IMR-90 (cell line): ENCODE measurements around the gene ARHGAP15. TPM values are rescaled to one million over a fixed set of nuclear protein-coding genes. Genes with fewer than 3 reads are reported as not detected.

ENCODE experiments used
- ATAC-seq: fragments of 200-7000 bp; cut with Tn5 transposase; 2 replicates; pipeline ENCODE4 v1.9.1; 2020; ENCODE audit warnings: low read depth, mild to moderate bottlenecking, moderate library complexity
- BruUV-seq: library from RNA; stranded (reverse); fragments of 400-500 nt; replicated peaks from 2 replicates; lab custom pipeline; 2021; lab: Mats Ljungman, UMichigan
- CTCF ChIA-PET: fragments of 300-600 bp; formaldehyde crosslinking; extraction: SDS; loops from one replicate; lab custom pipeline; 2021; ENCODE audit warnings: antibody characterized with exemption; lab: Yijun Ruan, JAX
- POLR2A ChIA-PET: fragments of 300-600 bp; sonication (Branson Sonifier 250); formaldehyde crosslinking; loops from one replicate; lab custom pipeline; 2022; ENCODE audit warnings: antibody characterized with exemption; ENCODE audit not compliant: unreplicated experiment; lab: Charles Lee
- DNase-seq: peaks from one replicate; pipeline ENCODE4 v3.0.0; 2013
- H2AFZ ChIP-seq: replicated peaks from 2 replicates; pipeline ENCODE3; 2013; ENCODE audit warnings: low read length, mild to moderate bottlenecking; ENCODE audit not compliant: poor library complexity
- H2AK5ac ChIP-seq: 2 replicates; pipeline ENCODE4 v1.6.1; 2013; ENCODE audit warnings: low read depth, low read length, inconsistent platforms
- H2AK9ac ChIP-seq: replicated peaks from 2 replicates; pipeline ENCODE3; 2013; ENCODE audit warnings: mild to moderate bottlenecking, low read depth, low read length, moderate library complexity; ENCODE audit not compliant: poor library complexity
- H2BK120ac ChIP-seq: 2 replicates; pipeline ENCODE4 v1.6.1; 2013; ENCODE audit warnings: low read depth, low read length, inconsistent platforms
- H2BK15ac ChIP-seq: 3 replicates; pipeline ENCODE4 v1.6.1; 2013; ENCODE audit warnings: low read depth, low read length, inconsistent platforms
- H2BK20ac ChIP-seq: 2 replicates; pipeline ENCODE4 v1.6.1; 2013; ENCODE audit warnings: low read depth, mild to moderate bottlenecking, inconsistent platforms, low read length, moderate library complexity
- H2BK5ac ChIP-seq: 2 replicates; pipeline ENCODE4 v1.6.1; 2013; ENCODE audit warnings: mild to moderate bottlenecking, low read depth, low read length, inconsistent platforms; ENCODE audit not compliant: poor library complexity, severe bottlenecking
- H3K14ac ChIP-seq: replicated peaks from 2 replicates; pipeline ENCODE4 v1.6.1; 2013; ENCODE audit warnings: low read depth, low read length, inconsistent platforms
- H3K18ac ChIP-seq: 2 replicates; pipeline ENCODE4 v1.6.1; 2013; ENCODE audit warnings: low read depth, low read length, control low read depth
- H3K23ac ChIP-seq: 2 replicates; pipeline ENCODE4 v1.6.1; 2013; ENCODE audit warnings: low read depth, low read length, inconsistent platforms
- H3K27ac ChIP-seq: 2 replicates; pipeline ENCODE4 v1.5.1; 2013; ENCODE audit warnings: mild to moderate bottlenecking, control low read depth, low read length; ENCODE audit not compliant: insufficient read depth
- H3K27me3 ChIP-seq: 2 replicates; pipeline ENCODE4 v1.6.1; 2013; ENCODE audit warnings: low read length; ENCODE audit not compliant: control insufficient read depth, insufficient read depth
- H3K36me3 ChIP-seq: 2 replicates; pipeline ENCODE4 v1.6.1; 2013; ENCODE audit warnings: low read length, mixed read lengths; ENCODE audit not compliant: control insufficient read depth, insufficient read depth
- H3K4ac ChIP-seq: 2 replicates; pipeline ENCODE4 v1.6.1; 2013; ENCODE audit warnings: low read depth, low read length, inconsistent platforms
- H3K4me1 ChIP-seq: 2 replicates; pipeline ENCODE4 v1.6.1; 2013; ENCODE audit warnings: low read length, mixed read lengths; ENCODE audit not compliant: control insufficient read depth, insufficient read depth
- H3K4me2 ChIP-seq: 2 replicates; pipeline ENCODE4 v1.6.1; 2013; ENCODE audit warnings: low read depth, mild to moderate bottlenecking, control low read depth, low read length, moderate library complexity
- H3K4me3 ChIP-seq: 2 replicates; pipeline ENCODE4 v1.5.1; 2013; ENCODE audit warnings: low read depth, mild to moderate bottlenecking, control low read depth, low read length, moderate library complexity; ENCODE audit not compliant: insufficient read depth
- H3K56ac ChIP-seq: 2 replicates; pipeline ENCODE4 v1.6.1; 2013; ENCODE audit warnings: low read length, inconsistent platforms; ENCODE audit not compliant: insufficient read depth; ENCODE audit errors: extremely low read depth
- H3K79me1 ChIP-seq, 2 experiments: 2 replicates each; pipeline ENCODE4 v1.6.1; 2013; ENCODE audit warnings: low read length in 2 of 2, inconsistent platforms in 1 of 2, low read depth in 1 of 2
- H3K9ac ChIP-seq: 2 replicates; pipeline ENCODE4 v1.6.1; 2013; ENCODE audit warnings: low read depth, low read length, control low read depth
- H3K9me1 ChIP-seq: 2 replicates; pipeline ENCODE4 v1.6.1; 2013; ENCODE audit warnings: low read length, inconsistent platforms; ENCODE audit not compliant: insufficient read depth
- H3K9me3 ChIP-seq: 2 replicates; pipeline ENCODE4 v1.6.1; 2013; ENCODE audit warnings: low read length; ENCODE audit not compliant: control insufficient read depth, insufficient read depth
- H4K20me1 ChIP-seq: 2 replicates; pipeline ENCODE4 v1.6.1; 2013; ENCODE audit warnings: low read length, inconsistent platforms; ENCODE audit not compliant: insufficient read depth
- H4K5ac ChIP-seq: 2 replicates; pipeline ENCODE4 v1.6.1; 2013; ENCODE audit warnings: mild to moderate bottlenecking, low read depth, low read length, control low read depth
- H4K8ac ChIP-seq, 2 experiments: 2 replicates each; pipeline ENCODE4 v1.6.1; 2013; ENCODE audit warnings: low read depth in 2 of 2, low read length in 2 of 2, control low read depth in 1 of 2, inconsistent platforms in 1 of 2
- H4K91ac ChIP-seq: 2 replicates; pipeline ENCODE4 v1.6.1; 2013; ENCODE audit warnings: low read depth, low read length, inconsistent platforms; ENCODE audit not compliant: insufficient read depth
- CHD1 ChIP-seq: IDR thresholded peaks from 2 replicates; pipeline ENCODE4 v1.6.1; 2012; ENCODE audit warnings: low read depth, low read length, improper control_type of control experiment
- WGBS, 2 experiments: methylation state at CpG; one replicate each; pipeline versions ENCODE4 v1.1.5 to v1.1.7; 2013; ENCODE audit warnings: missing lambda C conversion rate in 2 of 2; ENCODE audit not compliant: insufficient read length in 1 of 2; ENCODE audit errors: extremely low coverage in 2 of 2; 5-methylcytosine and 5-hydroxymethylcytosine counted together
- dilution Hi-C: fragments of 300-500 bp; cut with HindIII; formaldehyde crosslinking; loops from one replicate; pipeline ENCODE4 v1.14.3; 2018; ENCODE audit warnings: low sequenced_read_pairs; ENCODE audit not compliant: unreplicated experiment
- in situ Hi-C: fragments of 300-500 bp; cut with MboI; formaldehyde crosslinking; loops from 3 replicates; pipeline ENCODE4 v1.14.3; 2019; ENCODE audit warnings: low sequenced_read_pairs, inconsistent platforms, mixed read lengths
- intact Hi-C: fragments of 100-400 bp; cut with micrococcal nuclease; formaldehyde crosslinking; loops from 2 replicates; pipeline ENCODE4 v1.10.0; 2022
- polyA plus RNA-seq, 3 experiments: library from polyadenylated mRNA; depleted of rRNA; stranded (reverse); fragments of >200 nt; gene quantifications; 2 replicates each; pipeline ENCODE4 v1.2.3, GENCODE V29; 2012; ENCODE audit warnings: low replicate concordance in 1 of 3
- total RNA-seq: library from RNA; depleted of rRNA; stranded (reverse); fragments of >200 nt; gene quantifications from 2 replicates; pipeline ENCODE4 v1.2.3, GENCODE V29; 2012
- TF ChIP-seq, protein P1 (sequence below): conservative IDR thresholded peaks from 2 replicates; pipeline ENCODE4 v1.5.1; 2012; ENCODE audit warnings: mild to moderate bottlenecking, low read depth, low read length, improper control_type of control experiment

ARHGAP15 gene
- total and polyA plus RNA-seq, 2 of the 4 experiments (the other 2 are of a cell fraction) = not detected

DNA sequence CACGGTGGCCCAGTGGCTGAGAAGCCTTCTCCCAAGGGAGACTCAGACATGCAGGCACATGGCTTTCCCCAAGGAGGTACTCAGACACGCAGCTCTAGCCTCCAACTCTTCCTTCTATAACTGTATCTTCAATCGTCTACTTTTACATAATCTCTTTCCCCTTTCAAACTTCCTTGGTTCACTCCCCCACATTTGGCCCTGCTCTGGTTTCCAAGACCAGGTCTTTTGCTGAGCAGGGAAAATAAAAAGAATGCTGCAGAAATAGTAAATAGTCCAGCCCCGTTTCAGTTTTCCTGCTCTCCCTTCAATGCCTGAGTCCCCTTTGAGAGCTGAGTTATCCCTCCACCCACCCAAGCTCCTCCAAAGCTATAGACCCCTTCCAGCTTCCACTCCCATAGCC, 635.0 kb downstream of the ARHGAP15 start:
- Histone ChIP-seq H3K4me2 (no peak overlapping the region), H3K9ac (no peak overlapping the region), H4K8ac (no peak overlapping the region), H3K23ac (no peak overlapping the region), H2BK15ac (no peak overlapping the region), H3K18ac (no peak overlapping the region), H3K36me3 (no peaks in the 10 kb centered on the region), H3K27me3 (no peaks in the 10 kb centered on the region), H3K4me3 (no peak overlapping the region), H3K9me3 (no peaks in the 10 kb centered on the region), H3K56ac (no peak overlapping the region), H3K9me1 (no peaks in the 10 kb centered on the region), H3K14ac (no peak overlapping the region), H4K20me1 (no peaks in the 10 kb centered on the region), H3K4me1 (no peaks in the 10 kb centered on the region), H2AK5ac (no peak overlapping the region), H3K79me1 (no peaks in the 10 kb centered on the region), H2AK9ac (no peak overlapping the region), H2BK120ac (no peak overlapping the region), H4K5ac (no peak overlapping the region), H3K4ac (no peak overlapping the region), H2BK20ac (no peak overlapping the region), H2BK5ac (no peak overlapping the region), H3K27ac (no peak overlapping the region), H4K91ac (no peak overlapping the region), H2AFZ (no peak overlapping the region)
- DNase-seq = no peak
- dilution Hi-C loops (no loop called here), in situ Hi-C loops (no loop called here), intact Hi-C loops (no loop called here)
- ATAC-seq = no peak
- TF ChIP-seq, protein P1, sequence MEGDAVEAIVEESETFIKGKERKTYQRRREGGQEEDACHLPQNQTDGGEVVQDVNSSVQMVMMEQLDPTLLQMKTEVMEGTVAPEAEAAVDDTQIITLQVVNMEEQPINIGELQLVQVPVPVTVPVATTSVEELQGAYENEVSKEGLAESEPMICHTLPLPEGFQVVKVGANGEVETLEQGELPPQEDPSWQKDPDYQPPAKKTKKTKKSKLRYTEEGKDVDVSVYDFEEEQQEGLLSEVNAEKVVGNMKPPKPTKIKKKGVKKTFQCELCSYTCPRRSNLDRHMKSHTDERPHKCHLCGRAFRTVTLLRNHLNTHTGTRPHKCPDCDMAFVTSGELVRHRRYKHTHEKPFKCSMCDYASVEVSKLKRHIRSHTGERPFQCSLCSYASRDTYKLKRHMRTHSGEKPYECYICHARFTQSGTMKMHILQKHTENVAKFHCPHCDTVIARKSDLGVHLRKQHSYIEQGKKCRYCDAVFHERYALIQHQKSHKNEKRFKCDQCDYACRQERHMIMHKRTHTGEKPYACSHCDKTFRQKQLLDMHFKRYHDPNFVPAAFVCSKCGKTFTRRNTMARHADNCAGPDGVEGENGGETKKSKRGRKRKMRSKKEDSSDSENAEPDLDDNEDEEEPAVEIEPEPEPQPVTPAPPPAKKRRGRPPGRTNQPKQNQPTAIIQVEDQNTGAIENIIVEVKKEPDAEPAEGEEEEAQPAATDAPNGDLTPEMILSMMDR = no peak
- no peak for TF ChIP-seq CHD1
- BruUV-seq = no TSS peak
- POLR2A ChIA-PET = no interaction called here
- CTCF ChIA-PET = no interaction called here
- 87 to 100% methylated on average over 1 to 2 of the region's 4 CpGs for WGBS, 2 experiments
